PFSK-1 (cell line): ENCODE measurements around the gene SLMAP.

Experiments used
- FOXP2 ChIP-seq: optimal IDR thresholded peaks from 2 replicates; pipeline ENCODE3; 2011; ENCODE audit warnings: borderline replicate concordance, control low read depth, inconsistent platforms; ENCODE audit not compliant: insufficient read depth; ENCODE audit errors: extremely low read length, extremely low read depth
- POLR2AphosphoS5 ChIP-seq: IDR thresholded peaks from 2 replicates; pipeline ENCODE4 v1.6.1; 2012; ENCODE audit warnings: low read depth, mild to moderate bottlenecking, control low read depth, low read length, moderate library complexity
- SIN3A ChIP-seq: IDR thresholded peaks from 2 replicates; pipeline ENCODE4 v1.6.1; 2012; ENCODE audit warnings: mild to moderate bottlenecking, low read length, moderate library complexity, borderline replicate concordance; ENCODE audit not compliant: insufficient read depth
- TAF1 ChIP-seq: IDR thresholded peaks from 2 replicates; pipeline ENCODE4 v1.6.1; 2012; ENCODE audit warnings: low read length, control low read depth, borderline replicate concordance; ENCODE audit not compliant: insufficient read depth
- TF ChIP-seq, protein P1 (sequence below), 2 experiments: IDR thresholded peaks; 2 replicates each; pipeline versions ENCODE4 v1.6.1 to v1.8.0; 2011 to 2012; ENCODE audit warnings: low read depth in 2 of 2, low read length in 2 of 2, control low read depth in 1 of 2, inconsistent platforms in 1 of 2, mild to moderate bottlenecking in 1 of 2, moderate library complexity in 1 of 2; ENCODE audit not compliant: insufficient read depth in 1 of 2

The SLMAP gene

DNA sequence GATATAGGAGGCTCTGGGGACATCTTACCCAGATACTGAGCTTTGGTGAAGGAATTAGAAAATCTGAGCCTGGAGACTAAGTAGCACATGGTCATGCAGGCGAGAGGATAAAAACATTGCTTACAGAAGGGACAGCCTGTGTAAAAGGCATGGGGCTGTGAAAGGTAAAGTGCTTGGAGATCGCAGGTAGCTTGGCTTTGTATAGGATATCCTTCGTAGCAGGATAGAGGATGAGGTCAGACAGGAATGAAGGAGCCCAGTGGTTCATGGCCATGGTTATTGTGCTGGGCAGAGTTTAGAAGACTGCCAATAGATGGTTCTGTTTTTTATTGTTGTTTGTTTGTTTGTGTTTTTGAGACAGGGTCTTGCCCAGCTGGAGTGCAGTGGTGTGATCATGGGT is 82.5 kb downstream of the SLMAP start:
- TF ChIP-seq POLR2AphosphoS5, result no peak
- TF ChIP-seq FOXP2, result no peak
- TF ChIP-seq SIN3A, result no peak
- TF ChIP-seq TAF1, result no peak
- TF ChIP-seq, protein P1, sequence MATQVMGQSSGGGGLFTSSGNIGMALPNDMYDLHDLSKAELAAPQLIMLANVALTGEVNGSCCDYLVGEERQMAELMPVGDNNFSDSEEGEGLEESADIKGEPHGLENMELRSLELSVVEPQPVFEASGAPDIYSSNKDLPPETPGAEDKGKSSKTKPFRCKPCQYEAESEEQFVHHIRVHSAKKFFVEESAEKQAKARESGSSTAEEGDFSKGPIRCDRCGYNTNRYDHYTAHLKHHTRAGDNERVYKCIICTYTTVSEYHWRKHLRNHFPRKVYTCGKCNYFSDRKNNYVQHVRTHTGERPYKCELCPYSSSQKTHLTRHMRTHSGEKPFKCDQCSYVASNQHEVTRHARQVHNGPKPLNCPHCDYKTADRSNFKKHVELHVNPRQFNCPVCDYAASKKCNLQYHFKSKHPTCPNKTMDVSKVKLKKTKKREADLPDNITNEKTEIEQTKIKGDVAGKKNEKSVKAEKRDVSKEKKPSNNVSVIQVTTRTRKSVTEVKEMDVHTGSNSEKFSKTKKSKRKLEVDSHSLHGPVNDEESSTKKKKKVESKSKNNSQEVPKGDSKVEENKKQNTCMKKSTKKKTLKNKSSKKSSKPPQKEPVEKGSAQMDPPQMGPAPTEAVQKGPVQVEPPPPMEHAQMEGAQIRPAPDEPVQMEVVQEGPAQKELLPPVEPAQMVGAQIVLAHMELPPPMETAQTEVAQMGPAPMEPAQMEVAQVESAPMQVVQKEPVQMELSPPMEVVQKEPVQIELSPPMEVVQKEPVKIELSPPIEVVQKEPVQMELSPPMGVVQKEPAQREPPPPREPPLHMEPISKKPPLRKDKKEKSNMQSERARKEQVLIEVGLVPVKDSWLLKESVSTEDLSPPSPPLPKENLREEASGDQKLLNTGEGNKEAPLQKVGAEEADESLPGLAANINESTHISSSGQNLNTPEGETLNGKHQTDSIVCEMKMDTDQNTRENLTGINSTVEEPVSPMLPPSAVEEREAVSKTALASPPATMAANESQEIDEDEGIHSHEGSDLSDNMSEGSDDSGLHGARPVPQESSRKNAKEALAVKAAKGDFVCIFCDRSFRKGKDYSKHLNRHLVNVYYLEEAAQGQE (IDR thresholded peaks at IDR 0.05; ENCODE audit: insufficient read depth in 1 of 2, low read depth in 2 of 2, low read length in 2 of 2), result no peak

- TF ChIP-seq TAF1 (no peak), POLR2AphosphoS5 (no peak), FOXP2 (no peak), SIN3A (no peak)
- TF ChIP-seq, protein P1 (IDR thresholded peaks at IDR 0.05; ENCODE audit: insufficient read depth in 1 of 2, low read depth in 2 of 2, low read length in 2 of 2), result no peak
These were observed 84.4 kb downstream of the SLMAP start for GRCh38 chr3:57840473-57840872.

GRCh38 chr3:57841818-57842217 is 85.7 kb downstream of the SLMAP start:
- TF ChIP-seq FOXP2 (no peak), SIN3A (no peak), POLR2AphosphoS5 (no peak), TAF1 (no peak)
- TF ChIP-seq, protein P1 (IDR thresholded peaks at IDR 0.05; ENCODE audit: insufficient read depth in 1 of 2, low read depth in 2 of 2, low read length in 2 of 2), result no peak

DNA sequence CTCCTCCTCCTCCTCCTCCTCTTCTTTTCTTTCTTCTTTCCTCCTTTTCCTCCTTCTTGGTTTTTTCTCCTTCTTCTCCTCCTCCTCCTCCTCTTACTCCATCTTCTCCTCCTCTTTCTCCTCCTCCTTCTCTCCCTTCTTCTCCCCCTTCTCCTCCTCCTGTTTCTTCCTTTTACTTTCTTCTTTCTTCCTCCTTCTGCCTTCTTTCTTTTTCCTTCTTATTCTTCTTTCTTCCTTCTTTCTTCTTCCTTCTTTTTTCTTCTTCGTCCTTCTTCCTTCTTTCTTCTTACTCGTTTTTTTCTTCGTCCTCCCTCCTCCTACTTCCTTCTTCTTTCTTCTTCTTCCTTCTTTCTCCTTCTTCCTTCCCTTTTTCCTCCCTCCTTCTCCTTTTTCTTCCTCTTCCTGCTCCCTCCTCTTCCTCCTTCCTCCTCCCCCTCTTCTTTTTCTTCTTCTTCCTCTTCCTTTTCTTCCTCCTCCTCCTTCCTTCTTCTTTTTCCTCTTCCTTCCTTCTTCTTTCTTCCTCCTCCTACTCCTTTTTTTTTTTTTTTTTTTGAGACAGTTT is 92.1 kb downstream of the SLMAP start:
- TF ChIP-seq FOXP2, result no peak
- TF ChIP-seq TAF1, result no peak
- TF ChIP-seq SIN3A, result no peak
- TF ChIP-seq, protein P1 (IDR thresholded peaks at IDR 0.05; ENCODE audit: insufficient read depth in 1 of 2, low read depth in 2 of 2, low read length in 2 of 2), result no peak
- TF ChIP-seq POLR2AphosphoS5, result no peak

GRCh38 chr3:57851304-57851703 is 95.2 kb downstream of the SLMAP start:
- TF ChIP-seq, protein P1 (IDR thresholded peaks at IDR 0.05; ENCODE audit: insufficient read depth in 1 of 2, low read depth in 2 of 2, low read length in 2 of 2), result no peak
- no peak for TF ChIP-seq POLR2AphosphoS5
